ENCODE results near the gene BAG5. TPM values are rescaled to one million over a fixed set of nuclear protein-coding genes. Genes with fewer than 3 reads are reported as not detected.

BAG5 gene
- total RNA-seq, 1 experiment from 2014 or later = 28.9 TPM

DNA sequence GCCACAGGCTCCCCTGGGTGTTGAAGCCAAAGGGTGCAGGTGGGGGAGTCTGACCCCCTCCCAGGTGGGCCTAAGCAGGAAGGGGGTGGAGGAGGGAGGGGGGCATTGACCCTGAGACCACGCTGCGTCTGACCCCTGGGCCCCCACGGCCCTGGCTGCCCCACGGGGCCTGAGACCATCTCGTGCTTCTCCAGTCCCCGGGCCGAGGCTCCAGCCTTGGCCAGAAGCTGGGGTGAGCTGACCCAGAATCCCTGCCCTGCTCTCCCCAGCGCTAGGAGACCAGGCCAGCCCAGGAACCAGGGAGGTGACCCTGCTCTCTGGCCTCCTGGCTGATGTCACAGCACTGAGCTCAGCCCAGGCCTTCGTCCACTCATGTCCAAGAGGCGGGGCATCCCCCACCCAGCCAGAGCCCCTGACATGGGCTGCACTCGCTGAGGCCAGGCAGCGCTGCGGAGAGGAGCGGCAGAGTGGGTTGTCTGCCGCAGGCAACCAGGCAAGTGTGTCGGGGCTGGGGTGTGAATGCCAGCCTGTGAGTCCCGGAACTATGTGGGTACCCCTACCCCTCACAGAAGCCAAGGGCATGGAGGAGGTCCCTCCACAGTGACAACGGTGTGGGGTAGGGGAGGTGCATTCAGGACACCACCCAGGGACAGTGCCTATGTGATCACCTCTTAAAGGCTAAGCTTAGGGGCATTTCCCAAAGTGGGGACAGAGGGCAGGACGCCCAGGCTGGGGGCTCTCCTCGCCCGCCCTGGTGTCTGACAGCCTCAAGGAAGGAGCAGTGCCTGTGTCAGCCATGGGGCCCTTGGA, 27.2 kb downstream of the BAG5 start:
- H3K27me3 ChIP-seq (replicated peaks; ENCODE audit: control insufficient read depth, insufficient read depth, low read length) = no peaks in the 10 kb centered on the region
- Mint-ChIP-seq H3K4me3 (ENCODE audit: unreplicated experiment) (no peak overlapping the region), H3K27ac (ENCODE audit: unreplicated experiment) (no peak overlapping the region), H3K27me3 (ENCODE audit: insufficient read depth, unreplicated experiment) (no peaks in the 10 kb centered on the region), H3K36me3 (ENCODE audit: insufficient read depth, unreplicated experiment) (peaks cover 11% of the 10 kb centered on the region), H3K9me3 (ENCODE audit: unreplicated experiment) (no peaks in the 10 kb centered on the region), H3K4me1 (ENCODE audit: low read depth, unreplicated experiment) (no peaks in the 10 kb centered on the region)
- ChIA-PET CTCF (interaction anchor here (1.2 kb wide), 1 partner anchor 12 kb away, joined by 5 read pairs; no protein-coding TSS in a partner anchor), POLR2A (no interaction called here)
- H3K9me3 ChIP-seq = no peaks in the 10 kb centered on the region
- H3K4me3 ChIP-seq (ENCODE audit: low read depth, low read length) = no peak overlapping the region
- H3K4me1 ChIP-seq = 0 out of 2 replicates have a peak, but pooled peaks cover under 1% of the 10 kb centered on the region
- no peak for DNase-seq
- intact Hi-C loops (cut with micrococcal nuclease; ENCODE audit: unreplicated experiment) = no loop called here
- TF ChIP-seq, protein P1, sequence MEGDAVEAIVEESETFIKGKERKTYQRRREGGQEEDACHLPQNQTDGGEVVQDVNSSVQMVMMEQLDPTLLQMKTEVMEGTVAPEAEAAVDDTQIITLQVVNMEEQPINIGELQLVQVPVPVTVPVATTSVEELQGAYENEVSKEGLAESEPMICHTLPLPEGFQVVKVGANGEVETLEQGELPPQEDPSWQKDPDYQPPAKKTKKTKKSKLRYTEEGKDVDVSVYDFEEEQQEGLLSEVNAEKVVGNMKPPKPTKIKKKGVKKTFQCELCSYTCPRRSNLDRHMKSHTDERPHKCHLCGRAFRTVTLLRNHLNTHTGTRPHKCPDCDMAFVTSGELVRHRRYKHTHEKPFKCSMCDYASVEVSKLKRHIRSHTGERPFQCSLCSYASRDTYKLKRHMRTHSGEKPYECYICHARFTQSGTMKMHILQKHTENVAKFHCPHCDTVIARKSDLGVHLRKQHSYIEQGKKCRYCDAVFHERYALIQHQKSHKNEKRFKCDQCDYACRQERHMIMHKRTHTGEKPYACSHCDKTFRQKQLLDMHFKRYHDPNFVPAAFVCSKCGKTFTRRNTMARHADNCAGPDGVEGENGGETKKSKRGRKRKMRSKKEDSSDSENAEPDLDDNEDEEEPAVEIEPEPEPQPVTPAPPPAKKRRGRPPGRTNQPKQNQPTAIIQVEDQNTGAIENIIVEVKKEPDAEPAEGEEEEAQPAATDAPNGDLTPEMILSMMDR (IDR thresholded peaks at IDR 0.05; ENCODE audit: insufficient read depth in 1 of 2, low read depth in 1 of 2, low read length in 1 of 2, severe bottlenecking in 1 of 2, unreplicated experiment in 1 of 2) = no peak
- BruUV-seq (replicated peaks) = TSS peak; percentile 7
- H3K36me3 ChIP-seq (ENCODE audit: control insufficient read depth, insufficient read depth, low read length) = peaks cover 2% of the 10 kb centered on the region; the same call in 1 of the 2 replicates

DNA sequence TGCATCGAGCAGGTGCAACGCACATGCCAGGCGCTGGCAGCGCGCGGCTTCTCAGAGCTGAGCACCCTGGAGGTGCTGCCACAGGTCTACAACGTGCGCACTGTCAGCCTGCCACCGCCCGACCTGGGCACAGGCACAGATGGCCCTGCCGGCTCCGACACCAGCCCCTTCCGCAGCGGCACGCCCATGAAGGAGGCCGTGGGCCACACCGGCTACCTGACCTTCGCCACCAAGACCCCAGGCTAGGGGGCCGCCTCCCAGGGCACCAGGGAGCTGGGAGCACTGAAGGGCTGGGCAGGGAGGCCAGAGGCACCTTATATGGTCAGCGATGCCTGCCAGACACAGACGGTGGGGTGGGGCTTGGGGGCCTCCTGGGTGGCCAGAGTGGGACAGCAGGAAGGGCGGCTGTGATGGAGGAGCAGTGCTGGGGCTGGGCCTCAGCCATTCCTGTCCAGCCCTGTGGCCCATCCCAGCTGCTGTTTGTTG, 27.8 kb downstream of the BAG5 start:
- TF ChIP-seq, protein P1 (IDR thresholded peaks at IDR 0.05; ENCODE audit: insufficient read depth in 1 of 2, low read depth in 1 of 2, low read length in 1 of 2, severe bottlenecking in 1 of 2, unreplicated experiment in 1 of 2) = no peak
- no TSS peak for BruUV-seq (replicated peaks)
- Histone ChIP-seq H3K4me3 (ENCODE audit: low read depth, low read length) (no peak overlapping the region), H3K36me3 (ENCODE audit: control insufficient read depth, insufficient read depth, low read length) (peaks cover 2% of the 10 kb centered on the region; the same call in 1 of the 2 replicates), H3K9me3 (no peaks in the 10 kb centered on the region), H3K4me1 (0 out of 2 replicates have a peak, but pooled peaks cover 7% of the 10 kb centered on the region), H3K27me3 (replicated peaks; ENCODE audit: control insufficient read depth, insufficient read depth, low read length) (no peaks in the 10 kb centered on the region)
- Mint-ChIP-seq H3K4me1 (ENCODE audit: low read depth, unreplicated experiment) (no peaks in the 10 kb centered on the region), H3K27me3 (ENCODE audit: insufficient read depth, unreplicated experiment) (no peaks in the 10 kb centered on the region), H3K9me3 (ENCODE audit: unreplicated experiment) (no peaks in the 10 kb centered on the region), H3K4me3 (ENCODE audit: unreplicated experiment) (no peak overlapping the region), H3K36me3 (ENCODE audit: insufficient read depth, unreplicated experiment) (peaks cover 17% of the 10 kb centered on the region), H3K27ac (ENCODE audit: unreplicated experiment) (no peak overlapping the region)
- intact Hi-C loops (cut with micrococcal nuclease; ENCODE audit: unreplicated experiment) = no loop called here
- POLR2A ChIA-PET = no interaction called here
- DNase-seq = no peak
- CTCF ChIA-PET = interaction anchor here (1.2 kb wide), 1 partner anchor 13 kb away, joined by 5 read pairs; no protein-coding TSS in a partner anchor

DNA sequence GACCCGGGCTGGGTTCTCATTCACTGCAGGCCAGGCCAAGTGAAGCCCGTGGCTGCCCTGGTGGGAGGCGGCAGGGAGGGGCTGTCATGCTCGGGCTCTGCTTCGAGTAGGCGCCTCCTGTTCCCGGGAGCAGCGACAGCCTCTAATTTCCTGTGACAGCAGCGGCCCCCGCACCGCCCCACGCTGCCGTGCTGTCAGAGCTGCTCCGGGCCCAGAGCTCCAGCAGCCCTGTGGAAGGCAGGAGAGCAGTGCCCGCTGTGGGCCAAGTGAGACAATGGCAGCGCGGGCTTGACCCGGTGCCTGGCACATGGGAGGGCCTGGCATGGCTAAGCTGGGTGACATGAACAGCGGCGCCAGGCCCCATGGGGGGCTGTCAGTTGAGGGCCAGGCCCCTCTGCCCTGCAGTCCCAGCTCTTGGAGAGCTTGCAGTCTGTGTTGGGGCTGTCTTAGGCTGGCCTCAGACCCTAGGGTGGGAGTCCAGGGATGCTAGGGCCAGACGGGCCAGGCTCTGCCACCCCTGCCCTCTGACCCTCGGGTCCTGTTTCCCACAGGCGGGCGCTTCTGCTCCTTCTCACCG, 28.4 kb downstream of the BAG5 start:
- Mint-ChIP-seq H3K9me3 (ENCODE audit: unreplicated experiment) (no peaks in the 10 kb centered on the region), H3K27ac (ENCODE audit: unreplicated experiment) (no peak overlapping the region)
- BruUV-seq (replicated peaks) = no TSS peak

More for the DNA sequence above, 28.4 kb downstream of the BAG5 start:
- H3K9me3 ChIP-seq = no peaks in the 10 kb centered on the region
- no peaks in the 10 kb centered on the region for H3K27me3 ChIP-seq (replicated peaks; ENCODE audit: control insufficient read depth, insufficient read depth, low read length)
- intact Hi-C loops (cut with micrococcal nuclease; ENCODE audit: unreplicated experiment) = no loop called here
- H3K27me3 Mint-ChIP-seq (ENCODE audit: insufficient read depth, unreplicated experiment) = no peaks in the 10 kb centered on the region
- TF ChIP-seq, protein P1 (IDR thresholded peaks at IDR 0.05; ENCODE audit: insufficient read depth in 1 of 2, low read depth in 1 of 2, low read length in 1 of 2, severe bottlenecking in 1 of 2, unreplicated experiment in 1 of 2) = no peak
- H3K4me3 ChIP-seq (ENCODE audit: low read depth, low read length) = no peak overlapping the region
- no peaks in the 10 kb centered on the region for H3K4me1 Mint-ChIP-seq (ENCODE audit: low read depth, unreplicated experiment)
- H3K4me1 ChIP-seq = 0 out of 2 replicates have a peak, but pooled peaks cover 7% of the 10 kb centered on the region
- ChIA-PET CTCF (no interaction called here), POLR2A (no interaction called here)
- peaks cover 2% of the 10 kb centered on the region; the same call in 1 of the 2 replicates for H3K36me3 ChIP-seq (ENCODE audit: control insufficient read depth, insufficient read depth, low read length)
- DNase-seq = no peak
- H3K4me3 Mint-ChIP-seq (ENCODE audit: unreplicated experiment) = no peak overlapping the region
- peaks cover 17% of the 10 kb centered on the region for H3K36me3 Mint-ChIP-seq (ENCODE audit: insufficient read depth, unreplicated experiment)

All from Caco-2 (cell line).